HG02943 (cell line): ENCODE measurements around the gene MAP1B.
A peak's percentile ranks its signal among the peaks of the same experiment; 100 is the strongest.

Experiments used
- ATAC-seq: cut with Tn5 transposase; IDR thresholded peaks from one replicate; pipeline ENCODE4 v1.9.1; 2021; ENCODE audit warnings: mild to moderate bottlenecking, low read depth, moderate library complexity; ENCODE audit not compliant: unreplicated experiment

The MAP1B gene

GRCh38 chr5:72213482-72213881 is 106.2 kb downstream of the MAP1B start:
- no peak for ATAC-seq

GRCh38 chr5:72214168-72214567 is 106.9 kb downstream of the MAP1B start:
- no peak for ATAC-seq

GRCh38 chr5:72216756-72217155 is 109.5 kb downstream of the MAP1B start:
- ATAC-seq: no peak

GRCh38 chr5:72221099-72221498 is 113.8 kb downstream of the MAP1B start:
- no peak for ATAC-seq

- ATAC-seq: no peak
Observed at GRCh38 chr5:72221541-72221940, 114.3 kb downstream of the MAP1B start.

DNA sequence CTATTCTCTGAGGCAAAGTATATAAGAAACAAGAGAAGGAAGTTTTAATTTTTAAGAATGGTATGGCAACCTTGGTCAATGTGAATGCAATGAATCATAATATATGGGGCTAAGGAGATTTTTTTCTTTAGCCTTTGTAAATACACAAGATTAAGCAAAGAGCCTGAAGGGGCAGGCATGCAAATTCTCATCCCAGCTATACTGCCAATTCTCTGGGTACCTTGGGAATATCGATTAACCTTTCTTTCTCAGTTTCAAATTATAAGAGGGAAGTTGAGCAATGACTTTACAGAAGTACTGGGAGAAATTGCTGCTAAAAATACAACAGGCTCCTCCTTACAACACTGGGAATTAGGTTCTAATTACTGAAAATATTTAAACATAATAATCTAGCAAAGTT is 115.2 kb downstream of the MAP1B start:
- no peak for ATAC-seq

- ATAC-seq: no peak
Observed at GRCh38 chr5:72223371-72223770, 116.1 kb downstream of the MAP1B start.

DNA sequence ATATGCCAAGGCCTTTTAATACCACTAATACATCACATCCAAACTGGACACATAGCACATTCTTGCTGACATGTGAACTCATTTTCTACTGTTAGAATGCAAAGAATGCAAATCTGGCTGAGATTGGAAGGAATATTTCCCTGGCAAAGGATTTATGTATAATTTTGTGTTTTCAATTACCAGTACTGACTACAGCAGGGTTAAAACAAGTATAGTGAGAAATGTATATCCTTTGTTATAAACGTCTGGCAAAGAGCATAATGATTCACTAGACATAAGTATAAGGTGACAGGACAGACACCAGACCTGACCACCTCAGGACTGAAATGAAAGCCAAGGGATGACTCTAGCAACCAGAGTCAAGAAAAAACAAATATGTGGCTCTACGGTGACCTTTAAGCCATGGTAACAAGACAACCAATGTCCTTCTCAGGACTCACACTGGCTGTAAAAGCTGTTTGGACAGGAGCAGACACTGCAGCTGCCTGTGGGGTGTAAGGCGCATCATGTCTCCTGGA is 117.7 kb downstream of the MAP1B start:
- no peak for ATAC-seq

GRCh38 chr5:72225741-72226140 is 118.5 kb downstream of the MAP1B start:
- no peak for ATAC-seq

DNA sequence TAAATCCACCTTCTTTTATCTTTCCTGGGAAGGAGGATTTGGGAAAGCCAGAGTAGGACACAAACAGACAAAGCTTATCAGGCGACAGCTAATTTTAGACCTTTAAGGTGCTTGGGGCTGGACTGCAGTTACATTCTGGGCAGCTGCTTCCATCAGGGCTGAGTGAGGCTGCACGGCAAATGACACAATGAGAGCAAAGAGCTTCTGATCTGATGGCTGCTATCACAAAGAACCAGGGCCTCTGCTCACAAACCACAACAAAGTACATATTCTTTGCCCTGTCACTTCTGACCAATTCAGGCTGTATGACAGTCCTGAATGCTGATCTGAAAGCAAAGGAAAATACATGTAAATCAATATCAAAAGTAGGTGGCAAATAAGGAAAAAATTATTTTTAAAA is 119.7 kb downstream of the MAP1B start:
- no peak for ATAC-seq

- ATAC-seq: no peak
Observed at GRCh38 chr5:72228960-72229359, 121.7 kb downstream of the MAP1B start.

- ATAC-seq: no peak
Observed at GRCh38 chr5:72231991-72232703, 124.9 kb downstream of the MAP1B start.

GRCh38 chr5:72232838-72233237 is 125.6 kb downstream of the MAP1B start:
- no peak for ATAC-seq

DNA sequence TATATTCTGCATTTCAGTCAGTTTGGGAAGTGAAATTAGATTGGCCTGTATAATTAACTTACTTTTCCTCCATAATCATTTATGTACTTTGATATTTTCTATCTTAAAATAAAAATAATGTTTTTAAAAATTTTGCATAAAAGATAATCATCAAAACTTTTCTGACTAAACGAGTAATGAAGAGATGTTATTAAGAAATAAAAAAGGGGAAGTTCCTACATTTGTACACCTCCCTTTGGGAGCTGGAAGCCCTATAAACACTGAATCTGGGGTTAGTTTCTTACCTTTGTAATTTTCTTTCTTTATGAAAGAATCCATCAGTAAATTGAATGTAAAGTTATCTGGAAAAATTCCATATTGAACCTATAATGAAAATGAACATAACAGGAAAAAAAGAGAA is 126.6 kb downstream of the MAP1B start:
- no peak for ATAC-seq

- peak; percentile 70 for ATAC-seq
Observed at GRCh38 chr5:72234265-72234700, 127.0 kb downstream of the MAP1B start.

GRCh38 chr5:72234868-72235267 is 127.6 kb downstream of the MAP1B start:
- no peak for ATAC-seq

DNA sequence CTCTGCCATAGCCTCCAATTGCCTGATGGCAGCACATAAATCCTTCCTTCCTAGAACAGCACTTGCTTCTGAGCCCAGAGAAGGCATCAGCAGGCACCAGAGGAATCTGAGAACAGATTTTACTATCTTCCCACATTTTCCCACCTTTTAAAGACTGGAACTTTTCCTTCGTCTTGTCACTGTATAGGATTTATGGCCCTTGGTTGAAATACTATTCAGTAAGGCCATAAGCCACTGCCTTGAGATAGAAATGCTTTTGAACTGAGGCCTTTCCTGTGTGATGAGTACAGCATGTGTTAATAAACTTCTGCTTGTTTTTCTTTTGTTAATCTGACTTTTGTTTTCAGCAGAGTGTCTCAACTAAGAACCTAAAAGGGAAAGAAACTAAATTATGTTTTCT is 128.4 kb downstream of the MAP1B start:
- no peak for ATAC-seq

DNA sequence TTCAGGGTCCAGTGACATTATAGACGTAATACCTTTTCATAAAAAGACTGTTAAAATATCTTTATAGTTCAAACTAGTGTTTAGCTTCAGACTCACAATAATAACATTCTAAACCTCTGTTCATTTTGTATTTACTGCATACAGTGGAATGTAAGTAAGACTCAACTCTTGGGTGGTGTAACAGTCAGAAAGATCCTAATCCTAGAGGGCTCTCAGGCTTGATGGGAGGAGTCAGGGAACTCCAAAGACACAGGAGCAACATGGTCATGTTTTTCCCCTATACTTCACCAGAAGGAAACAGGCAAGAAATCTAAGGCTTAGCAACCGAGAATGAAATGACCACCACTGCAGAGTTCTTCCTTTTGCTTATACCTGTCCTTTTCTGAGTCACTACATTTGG is 130.1 kb downstream of the MAP1B start:
- ATAC-seq: no peak

DNA sequence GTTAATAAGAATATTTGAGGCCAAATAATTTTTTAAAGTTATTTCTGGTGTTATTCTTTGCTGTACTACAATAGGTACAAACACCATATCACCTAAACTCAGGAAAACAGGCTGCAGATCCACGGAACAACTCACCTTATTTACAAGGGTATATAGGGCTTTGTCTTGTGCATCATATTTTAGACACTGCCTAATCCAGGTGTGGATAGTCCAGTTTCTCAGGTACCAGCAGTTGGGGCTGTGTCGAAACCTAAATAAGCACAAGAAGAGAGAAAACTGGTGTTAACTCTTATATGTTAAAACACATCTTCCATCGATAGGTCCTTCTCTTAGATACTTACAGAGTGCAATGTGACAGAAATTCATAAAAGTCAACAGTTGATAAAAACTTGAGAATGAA is 130.6 kb downstream of the MAP1B start:
- ATAC-seq: no peak

DNA sequence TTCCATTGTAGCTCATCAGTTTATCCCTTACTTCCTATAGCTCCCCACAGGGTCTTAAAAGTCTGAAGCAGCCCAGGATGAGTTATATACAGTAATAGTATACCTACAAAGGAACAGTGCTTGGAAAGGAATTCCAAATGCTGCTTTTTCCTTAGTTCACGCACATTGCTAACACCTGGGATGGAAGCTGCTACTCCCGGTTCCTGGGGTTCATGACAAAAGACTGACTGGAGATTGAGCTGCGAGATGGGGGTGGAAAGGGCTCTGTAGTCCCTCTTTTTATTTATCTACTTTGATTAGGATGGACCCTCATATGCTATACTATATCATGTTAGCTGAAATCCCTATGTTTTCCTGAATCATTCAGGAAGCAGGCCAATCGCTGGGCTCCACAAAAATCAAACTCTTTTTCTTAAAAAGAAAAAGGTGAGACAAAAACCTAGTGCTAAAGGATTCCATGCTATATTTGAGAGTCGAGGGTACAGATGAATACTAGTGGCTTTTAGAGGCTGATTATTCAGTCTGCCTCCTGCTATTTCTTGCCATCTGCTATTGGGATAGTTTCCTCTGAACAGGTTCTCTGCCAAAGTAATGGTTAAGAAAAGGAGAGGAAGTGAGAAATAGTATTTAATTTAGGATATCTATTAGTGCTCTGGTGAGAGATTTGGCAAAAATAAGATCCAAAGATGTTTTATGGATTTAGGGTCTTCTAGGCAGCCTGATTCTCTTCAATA is 131.6 kb downstream of the MAP1B start:
- no peak for ATAC-seq

GRCh38 chr5:72241346-72242003 is 134.2 kb downstream of the MAP1B start:
- no peak for ATAC-seq
